ENCODE measurements around the gene MAPK14.

GRCh38 chr6:36141091-36141490 is 113.5 kb downstream of the MAPK14 start:
- no peak for TF ChIP-seq SP1 (IDR thresholded peaks at IDR 0.05)
- no peak for TF ChIP-seq ELF4 (IDR thresholded peaks at IDR 0.05)
- TF ChIP-seq ARNT (IDR thresholded peaks at IDR 0.05) = no peak
- TF ChIP-seq TARDBP (IDR thresholded peaks at IDR 0.05) = no peak
- TF ChIP-seq PKNOX1 (IDR thresholded peaks at IDR 0.05) = no peak
- no peak for TF ChIP-seq BHLHE40 (IDR thresholded peaks at IDR 0.05; ENCODE audit: borderline replicate concordance)
- no peak for TF ChIP-seq FOXK2 (IDR thresholded peaks at IDR 0.05)
- no peak for TF ChIP-seq SUZ12 (IDR thresholded peaks at IDR 0.05)
- TF ChIP-seq L3MBTL2 (conservative IDR thresholded peaks at IDR 0.05) = no peak
- no peak for TF ChIP-seq CTBP1 (IDR thresholded peaks at IDR 0.05; ENCODE audit: borderline replicate concordance)
- no peak for TF ChIP-seq HDGF (IDR thresholded peaks at IDR 0.05; ENCODE audit: borderline replicate concordance)
- no peak for TF ChIP-seq FOXA1 (IDR thresholded peaks at IDR 0.05)
- no peak for TF ChIP-seq LEF1 (IDR thresholded peaks at IDR 0.05; ENCODE audit: borderline replicate concordance)
- no peak for TF ChIP-seq ZNF384 (IDR thresholded peaks at IDR 0.05)
